K562 (cell line): ENCODE data around the gene IRF2BP2. TPM values are rescaled to one million over a fixed set of nuclear protein-coding genes. Genes with fewer than 3 reads are reported as not detected.

Experiments
- BHLHE40 ChIP-seq: IDR thresholded peaks from 2 replicates; pipeline ENCODE4 v1.6.1; 2011; ENCODE audit warnings: low read length, improper control_type of control experiment
- BRD4 ChIP-seq: fragments of 200-600 bp; sonication (generic); IDR thresholded peaks from 2 replicates; pipeline ENCODE4 v1.6.1; 2017; ENCODE audit warnings: inconsistent platforms
- DEAF1 ChIP-seq: fragments of 450-650 bp; formaldehyde crosslinking; IDR thresholded peaks from 2 replicates; pipeline ENCODE4 v1.4.0; 2020; ENCODE audit warnings: mild to moderate bottlenecking, moderate library complexity
- DMBX1 ChIP-seq: fragments of 250-450 bp; sonication (Bioruptor Pico); IDR thresholded peaks from 2 replicates; pipeline ENCODE4 v1.8.0; 2022; ENCODE audit warnings: inconsistent platforms, mild to moderate bottlenecking, moderate library complexity, borderline replicate concordance
- EHMT2 ChIP-seq: fragments of 450-650 bp; IDR thresholded peaks from 2 replicates; pipeline ENCODE4 v1.6.1; 2018; ENCODE audit warnings: antibody characterized with exemption
- EWSR1 ChIP-seq: fragments of 450-650 bp; IDR thresholded peaks from 2 replicates; pipeline ENCODE4 v1.6.1; 2018; ENCODE audit warnings: borderline replicate concordance, mild to moderate bottlenecking, low read depth, moderate library complexity; ENCODE audit not compliant: partially characterized antibody
- FOXP1 ChIP-seq: sonication (generic); formaldehyde crosslinking; IDR thresholded peaks from 2 replicates; pipeline ENCODE4 v1.8.0; 2022; ENCODE audit warnings: mild to moderate bottlenecking, missing genetic modification reagents
- MGA ChIP-seq: fragments of 450-650 bp; IDR thresholded peaks from 2 replicates; pipeline ENCODE4 v1.6.1; 2016; ENCODE audit warnings: mild to moderate bottlenecking, moderate library complexity
- PML ChIP-seq: IDR thresholded peaks from 2 replicates; pipeline ENCODE4 v1.6.1; 2012; ENCODE audit warnings: low read length, inconsistent platforms
- RBM15 ChIP-seq: fragments of 200-400 bp; formaldehyde crosslinking; IDR thresholded peaks from 2 replicates; pipeline ENCODE4 v1.6.1; 2018; ENCODE audit warnings: mild to moderate bottlenecking, low read length, moderate library complexity; ENCODE audit not compliant: insufficient read depth
- SMC3 ChIP-seq: conservative IDR thresholded peaks from 2 replicates; pipeline ENCODE4 v1.6.1; 2011; ENCODE audit warnings: low read depth, low read length, improper control_type of control experiment; ENCODE audit not compliant: insufficient read depth
- YY1 ChIP-seq, 3 experiments: IDR thresholded peaks; 2 replicates each; pipeline ENCODE4 v1.6.1; 2011; ENCODE audit warnings: low read length in 2 of 3, mild to moderate bottlenecking in 2 of 3, moderate library complexity in 2 of 3, borderline replicate concordance in 1 of 3, control low read depth in 1 of 3, low read depth in 1 of 3; ENCODE audit not compliant: insufficient read depth in 3 of 3, insufficient replicate concordance in 2 of 3, control insufficient read depth in 1 of 3, insufficient read length in 1 of 3; ENCODE audit errors: extremely low read depth in 1 of 3
- polyA plus RNA-seq, 8 experiments: library from polyadenylated mRNA; depleted of rRNA in 4 of 8; stranded (reverse) in 5 of 8; unstranded in 3 of 8; fragments of >200 nt; fragmentation: Nextera tagmentation in 2 of 8; fragmentation: Illumina TruSeq in 1 of 8; extraction: Ambion mirVana in 2 of 8; extraction: Trizol in 1 of 8; gene quantifications; 2 replicates each; pipeline versions ENCODE4 v1.2.1 to v1.2.3, GENCODE V29; 2011 to 2014; ENCODE audit warnings: inconsistent platforms in 1 of 8, missing spikeins in 1 of 8
- total RNA-seq, 7 experiments: library from RNA; depleted of rRNA in 6 of 7; stranded (reverse); fragments of >200 nt in 6 of 7; fragmentation: Illumina TruSeq in 2 of 7; extraction: Trizol in 2 of 7; gene quantifications; 2 replicates each; pipeline versions ENCODE4 v1.2.1 to v1.2.3, GENCODE V29; 2011 to 2021; ENCODE audit warnings: low replicate concordance in 1 of 7

The IRF2BP2 gene
- total and polyA plus RNA-seq, 9 of the 15 experiments (the other 6 are each of a cell fraction or from before 2014, with no cell fraction given) = 7.7 to 68.6 (median 22.1) TPM

GRCh38 chr1:234592240-234592639, 17.7 kb downstream of the IRF2BP2 start (continued):
- TF ChIP-seq DEAF1 (peak; percentile 81), BRD4 (no peak), DMBX1 (CRISPR knock-in tag) (peak; percentile 85; the same call in 1 of the 2 replicates), PML (no peak), YY1 (IDR thresholded peaks at IDR 0.05; ENCODE audit: borderline replicate concordance in 1 of 3, control insufficient read depth in 1 of 3, extremely low read depth in 1 of 3, insufficient read depth in 3 of 3, insufficient read length in 1 of 3, insufficient replicate concordance in 2 of 3, low read depth in 1 of 3, low read length in 2 of 3) (peak in 1 of 3 experiments; percentile 57), BHLHE40 (peak; percentile 21; the same call in 1 of the 2 replicates), EWSR1 (no peak), EHMT2 (peak; percentile 61; the same call in 1 of the 2 replicates), FOXP1 (CRISPR knock-in tag) (no peak), SMC3 (0 out of 2 replicates have a peak, but pooled peaks have one; percentile 32), RBM15 (no peak), MGA (peak; percentile 43; the same call in 1 of the 2 replicates)
